ENCODE measurements around the gene TP53AIP1.

- TF ChIP-seq CTCF (IDR thresholded peaks at IDR 0.05; ENCODE audit: control extremely low read depth in 1 of 3, insufficient read depth in 1 of 3, low read depth in 1 of 3, low read length in 3 of 3) (no peak), ZNF274 (IDR thresholded peaks at IDR 0.05; ENCODE audit: borderline replicate concordance, extremely low read depth, low read length) (no peak), POLR2A (IDR thresholded peaks at IDR 0.05; ENCODE audit: control extremely low read depth in 1 of 2, low read depth in 2 of 2, low read length in 2 of 2) (no peak), GABPA (IDR thresholded peaks at IDR 0.05; ENCODE audit: borderline replicate concordance, insufficient read depth, low read length) (no peak), CEBPB (IDR thresholded peaks at IDR 0.05; ENCODE audit: low read depth, low read length) (no peak), RFX5 (IDR thresholded peaks at IDR 0.05; ENCODE audit: borderline replicate concordance, low read depth, low read length) (no peak), TBP (IDR thresholded peaks at IDR 0.05; ENCODE audit: low read depth, low read length) (no peak)
Measured at GRCh38 chr11:128894286-128894681, 48.4 kb downstream of the TP53AIP1 start.

Data from H1 (cell line).